RWPE2 (cell line): ENCODE measurements around the gene TACC2.
"Not testable (repeated sequence)": the region's sequence is repeated elsewhere in the genome, so short reads cannot be mapped to it uniquely, and the experiment has no call there.

Experiments
- ATAC-seq: fragments of 200-7000 bp; cut with Tn5 transposase; 3 replicates; pipeline ENCODE4 v1.9.1; 2021; ENCODE audit warnings: low read depth
- DNase-seq: peaks from one replicate; pipeline ENCODE4 v3.0.0-alpha.2; 2020; ENCODE audit warnings: low spot score
- H3K27ac ChIP-seq: fragments of 450-650 bp; 2 replicates; pipeline ENCODE4 v1.5.1; 2017; ENCODE audit warnings: mild to moderate bottlenecking; ENCODE audit not compliant: poor library complexity, severe bottlenecking
- H3K27me3 ChIP-seq: fragments of 250-450 bp; sonication (Bioruptor Pico); 2 replicates; pipeline ENCODE4 v1.5.1; 2021; ENCODE audit warnings: mild to moderate bottlenecking, moderate library complexity; ENCODE audit not compliant: insufficient read depth, poor library complexity, severe bottlenecking
- H3K36me3 ChIP-seq: fragments of 250-450 bp; sonication (Bioruptor Pico); 2 replicates; pipeline ENCODE4 v1.5.1; 2020; ENCODE audit warnings: low read depth, mild to moderate bottlenecking, moderate library complexity
- H3K4me1 ChIP-seq: fragments of 250-450 bp; sonication (Bioruptor Pico); 2 replicates; pipeline ENCODE4 v1.5.1; 2021; ENCODE audit warnings: mild to moderate bottlenecking, moderate library complexity; ENCODE audit not compliant: insufficient read depth, poor library complexity, severe bottlenecking
- H3K4me3 ChIP-seq: fragments of 250-450 bp; sonication (Bioruptor Pico); 2 replicates; pipeline ENCODE4 v1.5.1; 2021; ENCODE audit warnings: mild to moderate bottlenecking, moderate library complexity; ENCODE audit not compliant: severe bottlenecking
- H3K9me3 ChIP-seq: fragments of 250-450 bp; sonication (Bioruptor Pico); 2 replicates; pipeline ENCODE4 v1.5.1; 2021; ENCODE audit warnings: mild to moderate bottlenecking, moderate library complexity; ENCODE audit not compliant: severe bottlenecking
- CTCF ChIP-seq: fragments of 450-650 bp; IDR thresholded peaks from one replicate; pipeline ENCODE4 v1.5.1; 2017; ENCODE audit warnings: mild to moderate bottlenecking, moderate library complexity; ENCODE audit not compliant: poor library complexity, severe bottlenecking

TACC2 gene

GRCh38 chr10:121984463-121984862 is 4.5 kb upstream of the TACC2 start:
- no peaks in the 10 kb centered on the region for H3K36me3 ChIP-seq
- H3K27ac ChIP-seq: no peak overlapping the region
- no peak for TF ChIP-seq CTCF
- DNase-seq (no peak), ATAC-seq (no peak)
- H3K4me1 ChIP-seq: no peaks in the 10 kb centered on the region
- H3K27me3 ChIP-seq: no peaks in the 10 kb centered on the region
- H3K9me3 ChIP-seq: peaks cover 5% of the 10 kb centered on the region
- H3K4me3 ChIP-seq: no peak overlapping the region

- no peaks in the 10 kb centered on the region for H3K36me3 ChIP-seq
- H3K27ac ChIP-seq: no peak overlapping the region
- no peak for TF ChIP-seq CTCF
- DNase-seq (no peak), ATAC-seq (no peak)
- H3K9me3 ChIP-seq: no peaks in the 10 kb centered on the region
- H3K27me3 ChIP-seq: no peaks in the 10 kb centered on the region
- no peak overlapping the region for H3K4me3 ChIP-seq
- H3K4me1 ChIP-seq: peaks cover 8% of the 10 kb centered on the region
These were observed 1.2 kb downstream of the TACC2 start for GRCh38 chr10:121990015-121990677.

GRCh38 chr10:121991727-121992126 is 2.8 kb downstream of the TACC2 start:
- not testable (repeated sequence) for H3K4me3 ChIP-seq, H3K36me3 ChIP-seq, H3K9me3 ChIP-seq, ATAC-seq, H3K27me3 ChIP-seq, H3K27ac ChIP-seq, DNase-seq
- peaks cover 21% of the 10 kb centered on the region for H3K4me1 ChIP-seq

GRCh38 chr10:121994429-121994941 is 5.5 kb downstream of the TACC2 start:
- Histone ChIP-seq H3K4me1 (peaks cover 21% of the 10 kb centered on the region), H3K27ac (peak overlapping the region; percentile 16), H3K36me3 (no peaks in the 10 kb centered on the region), H3K4me3 (no peak overlapping the region), H3K27me3 (no peaks in the 10 kb centered on the region), H3K9me3 (no peaks in the 10 kb centered on the region)
- ATAC-seq: peak; percentile 40
- no peak for TF ChIP-seq CTCF
- no peak for DNase-seq

- ATAC-seq (no peak), DNase-seq (no peak)
- no peaks in the 10 kb centered on the region for H3K27me3 ChIP-seq
- H3K36me3 ChIP-seq: no peaks in the 10 kb centered on the region
- H3K4me3 ChIP-seq: no peak overlapping the region
- no peak for TF ChIP-seq CTCF
- H3K9me3 ChIP-seq: peaks cover 3% of the 10 kb centered on the region
- no peak overlapping the region for H3K27ac ChIP-seq
- peaks cover 21% of the 10 kb centered on the region for H3K4me1 ChIP-seq
These were observed 9.5 kb downstream of the TACC2 start for GRCh38 chr10:121998462-121998861.
